HEK293T (cell line): ENCODE data around the gene HMGB2.

Source experiments
- CTBP1 ChIP-seq: fragments of 450-650 bp; IDR thresholded peaks from 2 replicates; pipeline ENCODE4 v1.6.1; 2016; ENCODE audit warnings: borderline replicate concordance
- NFRKB ChIP-seq: fragments of 450-650 bp; IDR thresholded peaks from 2 replicates; pipeline ENCODE4 v1.6.1; 2016; ENCODE audit warnings: mild to moderate bottlenecking, moderate library complexity
- SP1 ChIP-seq: fragments of 450-650 bp; IDR thresholded peaks from 2 replicates; pipeline ENCODE4 v1.6.1; 2017

DNA sequence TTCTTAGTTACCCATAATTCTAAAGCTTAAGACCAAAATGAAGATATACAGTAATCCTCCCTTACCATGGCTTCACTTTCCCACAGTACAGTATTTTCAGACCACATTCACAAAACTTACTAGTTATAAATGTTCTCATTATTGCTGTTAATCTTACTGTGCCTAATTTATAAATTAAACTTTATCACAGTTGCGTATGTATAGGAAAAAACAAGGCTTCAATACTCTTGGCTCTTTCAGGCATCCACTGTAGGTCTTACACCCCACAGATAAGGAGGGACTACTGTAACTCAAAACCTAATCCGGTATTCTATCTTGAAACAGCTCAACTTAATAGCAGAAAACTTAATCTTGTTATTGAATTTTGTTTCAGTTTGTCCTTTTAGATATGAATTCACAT lies 3.6 kb downstream of the HMGB2 start:
- TF ChIP-seq SP1 (no peak), NFRKB (no peak), CTBP1 (no peak)
